ENCODE results near the gene HOXA6. TPM values are rescaled to one million over a fixed set of nuclear protein-coding genes. Genes with fewer than 3 reads are reported as not detected.

Gene HOXA6
- total RNA-seq, 1 donor: 7.6 TPM

GRCh38 chr7:27183682-27184336, 36.2 kb upstream of the HOXA6 start:
- H3K79me2 ChIP-seq (ENCODE audit: insufficient read depth, low read length): peaks cover 96% of the 10 kb centered on the region
- H4K20me1 ChIP-seq (ENCODE audit: insufficient read depth, low read length): no peaks in the 10 kb centered on the region
- no peaks in the 10 kb centered on the region for H3K9me3 ChIP-seq (ENCODE audit: low read depth, low read length)
- H3K27me3 ChIP-seq (ENCODE audit: insufficient read depth, low read length): no peaks in the 10 kb centered on the region
- H2AFZ ChIP-seq (ENCODE audit: low read length): peak overlapping the region; percentile 12
- TF ChIP-seq CTCF (IDR thresholded peaks at IDR 0.05; ENCODE audit: extremely low read depth, low read depth, low read length): no peak
- peaks cover 8% of the 10 kb centered on the region for H3K36me3 ChIP-seq (ENCODE audit: insufficient read depth, low read length)
- H3K4me1 ChIP-seq (ENCODE audit: insufficient read depth, low read length): peaks cover 57% of the 10 kb centered on the region
- peak overlapping the region; percentile 95 for H3K27ac ChIP-seq (ENCODE audit: low read depth, low read length)
- H3K4me3 ChIP-seq (ENCODE audit: insufficient read depth, low read length): peak overlapping the region; percentile 92
- peak overlapping the region; percentile 96 for H3K4me2 ChIP-seq (ENCODE audit: insufficient read depth, low read length)
- peak; percentile 91 for DNase-seq (ENCODE audit: insufficient read length, low spot score, missing footprints)

DNA sequence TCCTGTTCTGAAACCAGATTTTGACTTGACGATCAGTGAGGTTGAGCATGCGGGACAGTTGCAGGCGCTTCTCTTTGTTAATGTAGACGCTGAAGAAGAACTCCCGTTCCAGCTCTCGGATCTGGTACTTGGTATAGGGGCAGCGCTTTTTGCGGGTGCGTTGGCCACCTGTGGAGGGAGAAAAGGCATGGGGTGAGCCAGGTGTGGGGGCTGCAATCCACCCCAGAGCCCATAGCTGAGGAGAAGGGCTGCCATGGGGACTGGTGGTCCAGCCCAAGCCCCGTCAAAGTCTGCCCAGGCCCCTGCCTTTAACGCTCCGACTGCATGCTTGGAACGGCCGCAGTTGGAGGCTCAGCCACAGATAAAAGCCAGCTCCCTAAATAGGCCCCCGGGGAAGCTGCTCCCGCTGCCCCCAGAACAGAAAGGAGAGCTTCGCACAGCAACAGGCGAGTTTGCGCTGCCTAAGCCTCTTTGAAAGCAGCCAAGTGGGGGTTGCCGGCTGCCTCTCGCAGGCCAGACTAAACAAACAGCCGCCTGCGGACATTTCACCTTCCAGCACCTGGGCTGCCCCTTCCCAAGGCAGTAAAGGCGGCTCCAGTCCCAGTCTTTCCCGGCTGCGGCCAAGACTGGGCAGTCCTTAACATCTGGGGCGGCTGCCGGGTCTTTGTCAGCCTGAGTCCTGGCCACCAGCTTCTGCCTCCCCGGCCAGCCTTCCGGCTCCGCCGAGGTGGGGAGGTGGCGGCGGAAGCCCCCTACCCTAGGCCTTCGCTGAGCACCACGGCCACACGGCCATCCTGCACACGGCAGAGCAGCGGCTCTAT, 35.5 kb upstream of the HOXA6 start:
- peak overlapping the region; percentile 96 for H3K4me2 ChIP-seq (ENCODE audit: insufficient read depth, low read length)
- no peaks in the 10 kb centered on the region for H4K20me1 ChIP-seq (ENCODE audit: insufficient read depth, low read length)

GRCh38 chr7:27182285-27182841, 34.8 kb upstream of the HOXA6 start:
- peaks cover 54% of the 10 kb centered on the region for H3K4me1 ChIP-seq (ENCODE audit: insufficient read depth, low read length)
- H3K4me3 ChIP-seq (ENCODE audit: insufficient read depth, low read length): peak overlapping the region; percentile 92
- H3K79me2 ChIP-seq (ENCODE audit: insufficient read depth, low read length): peaks cover 96% of the 10 kb centered on the region
- no peak overlapping the region for H2AFZ ChIP-seq (ENCODE audit: low read length)
- peak overlapping the region; percentile 96 for H3K4me2 ChIP-seq (ENCODE audit: insufficient read depth, low read length)
- H3K27me3 ChIP-seq (ENCODE audit: insufficient read depth, low read length): no peaks in the 10 kb centered on the region
- H4K20me1 ChIP-seq (ENCODE audit: insufficient read depth, low read length): no peaks in the 10 kb centered on the region
- DNase-seq (ENCODE audit: insufficient read length, low spot score, missing footprints): peak; percentile 79
- no peak for TF ChIP-seq CTCF (IDR thresholded peaks at IDR 0.05; ENCODE audit: extremely low read depth, low read depth, low read length)
- H3K9me3 ChIP-seq (ENCODE audit: low read depth, low read length): no peaks in the 10 kb centered on the region
- H3K36me3 ChIP-seq (ENCODE audit: insufficient read depth, low read length): peaks cover 8% of the 10 kb centered on the region
- H3K27ac ChIP-seq (ENCODE audit: low read depth, low read length): peak overlapping the region; percentile 95

More for the DNA sequence above, 35.5 kb upstream of the HOXA6 start:
- Histone ChIP-seq H3K27ac (ENCODE audit: low read depth, low read length) (peak overlapping the region; percentile 95), H3K27me3 (ENCODE audit: insufficient read depth, low read length) (no peaks in the 10 kb centered on the region), H2AFZ (ENCODE audit: low read length) (peak overlapping the region; percentile 4), H3K36me3 (ENCODE audit: insufficient read depth, low read length) (peaks cover 8% of the 10 kb centered on the region), H3K4me3 (ENCODE audit: insufficient read depth, low read length) (peak overlapping the region; percentile 92), H3K79me2 (ENCODE audit: insufficient read depth, low read length) (peaks cover 96% of the 10 kb centered on the region), H3K9me3 (ENCODE audit: low read depth, low read length) (no peaks in the 10 kb centered on the region), H3K4me1 (ENCODE audit: insufficient read depth, low read length) (peaks cover 53% of the 10 kb centered on the region)
- no peak for TF ChIP-seq CTCF (IDR thresholded peaks at IDR 0.05; ENCODE audit: extremely low read depth, low read depth, low read length)
- DNase-seq (ENCODE audit: insufficient read length, low spot score, missing footprints): peak; percentile 91
